HFF-Myc (cell line): ENCODE measurements around the gene HK2.

ENCODE experiments used
- DNase-seq: peaks from one replicate; pipeline ENCODE4 v3.0.0-alpha.2; 2011; ENCODE audit warnings: low read depth; ENCODE audit errors: extremely low read depth
- H3K4me3 ChIP-seq: replicated peaks from 2 replicates; pipeline ENCODE4 v1.5.1; 2011; ENCODE audit warnings: low read depth, mild to moderate bottlenecking, control low read depth, low read length
- TF ChIP-seq, protein P1 (sequence below): IDR thresholded peaks from 2 replicates; pipeline ENCODE4 v1.5.1; 2012; ENCODE audit warnings: mild to moderate bottlenecking, low read depth, low read length, control low read depth; ENCODE audit errors: missing control alignments

Gene HK2

DNA sequence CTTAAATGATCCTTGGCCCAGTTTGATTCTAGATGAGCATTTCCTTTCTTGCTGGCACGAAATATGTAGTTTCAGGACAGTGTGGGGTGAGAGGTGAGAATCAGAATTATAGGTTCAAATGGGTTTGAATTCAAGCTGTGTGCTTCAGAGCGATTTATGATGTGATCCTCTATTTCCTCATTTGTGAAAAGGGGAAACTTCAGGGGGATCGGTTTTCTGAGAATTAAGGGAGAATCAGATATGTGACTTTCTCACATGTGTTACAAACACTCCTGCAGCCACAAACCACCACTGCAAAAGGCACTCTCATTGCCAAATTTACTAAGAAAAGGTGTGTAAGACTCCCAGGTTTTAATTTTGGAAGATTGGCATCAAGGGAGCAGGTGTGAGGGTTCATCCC is 24.4 kb downstream of the HK2 start:
- H3K4me3 ChIP-seq, result no peak overlapping the region
- TF ChIP-seq, protein P1, sequence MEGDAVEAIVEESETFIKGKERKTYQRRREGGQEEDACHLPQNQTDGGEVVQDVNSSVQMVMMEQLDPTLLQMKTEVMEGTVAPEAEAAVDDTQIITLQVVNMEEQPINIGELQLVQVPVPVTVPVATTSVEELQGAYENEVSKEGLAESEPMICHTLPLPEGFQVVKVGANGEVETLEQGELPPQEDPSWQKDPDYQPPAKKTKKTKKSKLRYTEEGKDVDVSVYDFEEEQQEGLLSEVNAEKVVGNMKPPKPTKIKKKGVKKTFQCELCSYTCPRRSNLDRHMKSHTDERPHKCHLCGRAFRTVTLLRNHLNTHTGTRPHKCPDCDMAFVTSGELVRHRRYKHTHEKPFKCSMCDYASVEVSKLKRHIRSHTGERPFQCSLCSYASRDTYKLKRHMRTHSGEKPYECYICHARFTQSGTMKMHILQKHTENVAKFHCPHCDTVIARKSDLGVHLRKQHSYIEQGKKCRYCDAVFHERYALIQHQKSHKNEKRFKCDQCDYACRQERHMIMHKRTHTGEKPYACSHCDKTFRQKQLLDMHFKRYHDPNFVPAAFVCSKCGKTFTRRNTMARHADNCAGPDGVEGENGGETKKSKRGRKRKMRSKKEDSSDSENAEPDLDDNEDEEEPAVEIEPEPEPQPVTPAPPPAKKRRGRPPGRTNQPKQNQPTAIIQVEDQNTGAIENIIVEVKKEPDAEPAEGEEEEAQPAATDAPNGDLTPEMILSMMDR, result no peak
- no peak for DNase-seq

DNA sequence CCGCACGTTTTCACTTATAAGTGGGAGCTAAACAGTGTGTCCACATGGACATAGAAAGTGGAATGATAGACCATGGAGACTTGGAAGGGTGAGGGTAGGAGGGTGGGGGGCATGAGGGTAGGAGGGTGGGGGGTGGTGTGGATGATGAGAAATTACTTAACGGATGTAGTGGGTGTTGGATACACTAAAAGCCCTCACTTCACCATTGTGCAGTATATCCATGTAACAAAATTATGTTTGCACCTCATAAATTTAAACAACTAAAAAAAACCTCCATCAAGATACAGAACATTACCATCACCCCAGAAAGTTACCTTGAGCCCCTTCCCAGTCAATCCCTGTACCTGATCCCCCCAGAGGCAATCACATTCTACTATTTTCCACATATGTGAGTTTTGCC is 26.2 kb downstream of the HK2 start:
- no peak overlapping the region for H3K4me3 ChIP-seq
- no peak for DNase-seq
- TF ChIP-seq, protein P1, result no peak

DNA sequence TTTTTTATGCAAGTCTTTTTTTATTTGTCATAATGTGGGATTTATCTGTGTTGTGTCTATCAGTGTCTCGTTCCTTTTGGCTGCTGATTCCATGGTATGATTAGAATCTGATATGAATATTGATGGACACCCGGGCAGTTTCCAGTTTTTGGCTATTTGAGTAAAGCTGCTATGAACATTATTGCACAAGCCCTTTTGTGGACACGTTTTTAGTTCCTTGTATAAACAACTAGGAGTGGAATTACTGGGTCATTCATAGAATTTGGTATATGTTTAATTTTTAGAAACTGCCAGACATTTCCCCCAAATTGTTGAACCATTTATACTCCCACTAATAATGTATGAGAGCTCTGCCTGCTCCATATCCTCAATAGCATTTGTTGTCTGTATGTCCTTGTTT is 26.6 kb downstream of the HK2 start:
- TF ChIP-seq, protein P1, result no peak
- no peak for DNase-seq
- H3K4me3 ChIP-seq, result no peak overlapping the region

DNA sequence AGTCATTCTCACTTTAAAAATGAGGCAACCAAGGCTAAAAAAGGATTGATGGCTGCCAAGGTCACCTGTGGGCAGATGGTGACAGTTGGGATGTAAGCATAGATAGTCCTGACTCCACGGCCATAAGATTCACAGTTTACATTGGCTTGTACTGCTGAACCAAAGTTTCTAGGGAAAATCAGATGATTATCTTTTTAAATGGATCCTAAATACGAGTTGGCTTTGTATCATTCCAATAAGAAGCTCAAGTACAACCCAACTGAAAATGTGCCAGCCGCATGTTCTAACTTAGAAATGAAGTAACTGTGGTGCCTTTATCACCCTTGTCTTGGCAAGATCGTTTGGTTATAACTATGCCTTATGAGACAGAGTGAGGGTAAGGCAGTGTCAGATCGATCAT is 27.6 kb downstream of the HK2 start:
- DNase-seq, result no peak
- TF ChIP-seq, protein P1, result no peak
- no peak overlapping the region for H3K4me3 ChIP-seq

DNA sequence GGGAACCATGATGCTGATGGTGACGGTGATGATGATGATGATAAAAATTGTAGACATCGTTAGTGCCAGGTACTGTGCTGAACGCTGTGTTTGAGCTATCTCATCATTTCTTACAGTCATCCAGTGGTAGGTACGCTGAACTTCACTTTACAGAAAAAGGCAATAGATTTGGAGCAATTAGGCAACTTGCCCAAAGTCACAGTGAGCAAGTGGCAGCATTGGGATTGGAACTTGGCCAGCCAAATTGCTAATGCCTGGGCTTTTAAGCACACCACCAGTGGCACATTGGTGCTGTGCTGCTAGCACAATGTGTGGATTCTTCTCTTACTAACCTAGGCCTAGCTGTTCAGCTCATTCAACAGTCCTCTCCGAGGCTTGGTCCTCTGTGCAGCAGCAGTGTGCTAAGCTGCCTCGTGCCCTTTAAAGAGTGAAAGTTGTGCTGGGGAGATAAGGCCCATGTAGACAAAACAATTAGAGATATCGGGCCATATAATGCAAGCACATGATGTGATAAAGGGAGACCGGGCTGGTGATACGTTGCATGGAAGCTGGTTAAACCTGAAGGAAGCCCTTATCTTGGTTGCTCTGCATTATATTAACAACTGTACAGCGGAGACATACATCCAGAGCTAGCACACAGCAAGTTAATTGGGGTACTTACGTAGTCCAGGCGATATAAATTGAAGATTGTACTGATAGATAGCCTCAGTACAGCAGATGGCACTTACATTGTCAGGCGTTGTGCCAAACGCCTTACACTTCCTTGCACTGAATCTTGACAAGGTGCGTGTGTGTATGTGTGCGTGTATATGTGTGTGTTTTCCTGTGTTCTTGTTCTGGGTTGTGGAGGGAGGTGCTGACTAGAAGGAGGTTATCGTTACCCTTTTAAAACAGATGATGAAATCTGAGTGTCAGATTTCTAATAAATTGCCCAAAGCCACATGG is 28.4 kb downstream of the HK2 start:
- no peak overlapping the region for H3K4me3 ChIP-seq
- TF ChIP-seq, protein P1, result no peak
- no peak for DNase-seq

DNA sequence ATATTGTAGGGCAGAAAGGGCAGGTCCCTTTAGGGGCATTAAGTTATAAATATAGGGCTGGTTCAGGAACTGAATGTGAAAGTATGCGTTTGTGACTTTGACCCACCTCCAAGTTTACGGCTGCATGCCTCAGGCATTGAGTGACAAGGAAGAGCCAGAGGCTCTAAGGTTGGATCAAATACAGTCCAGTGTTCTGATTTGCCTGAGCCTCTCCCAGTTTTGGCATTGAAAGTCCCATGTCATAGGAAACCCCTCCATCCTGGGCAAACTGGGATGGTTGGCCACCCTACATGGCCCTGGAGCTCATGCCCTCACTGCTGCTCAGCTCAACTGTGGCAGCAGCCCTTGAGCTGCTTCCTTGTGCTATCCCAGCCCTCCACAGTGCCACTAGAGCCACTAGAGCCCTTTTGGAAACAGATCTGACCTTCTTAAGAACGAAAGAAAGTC is 29.9 kb downstream of the HK2 start:
- H3K4me3 ChIP-seq, result no peak overlapping the region
- no peak for DNase-seq
- TF ChIP-seq, protein P1, result no peak
